Adrenal gland (tissue), 5 donors: ENCODE measurements around the gene PTPN14.

Source experiments
- CTCF ChIP-seq, 6 experiments: fragments of 450-650 bp in 4 of 6; fragments of 200-600 bp in 2 of 6; sonication (generic) in 1 of 6; IDR thresholded peaks; 1 replicate in 5 of 6; 2 replicates in 1 of 6; pipeline versions ENCODE4 v1.5.1 to v1.8.0; 2016 to 2021; ENCODE audit warnings: antibody characterized with exemption in 6 of 6, mild to moderate bottlenecking in 2 of 6, moderate library complexity in 1 of 6
- POLR2A ChIP-seq, 2 donors: fragments of 450-650 bp; IDR thresholded peaks; one replicate each; pipeline ENCODE4 v1.6.1; 2017; ENCODE audit warnings: antibody characterized with exemption in 2 of 2, mild to moderate bottlenecking in 2 of 2, moderate library complexity in 1 of 2
- donor health status: DM: no; HTN: no; CAD: no.

GRCh38 chr1:214467078-214467585 lies 84.3 kb downstream of the PTPN14 start:
- TF ChIP-seq POLR2A (IDR thresholded peaks at IDR 0.05) = no peak
- no peak for TF ChIP-seq CTCF (IDR thresholded peaks at IDR 0.05)
